Neuronal stem cell (in vitro differentiated cells): ENCODE measurements around the gene CAMTA1.

Experiments used
- DNase-seq: peaks from one replicate; pipeline ENCODE4 v3.0.0-alpha.2; 2013; ENCODE audit warnings: low spot score
- H2AFZ ChIP-seq: one replicate; pipeline ENCODE4 v1.6.1; 2013; ENCODE audit warnings: mild to moderate bottlenecking, low read length, inconsistent platforms
- H2AK5ac ChIP-seq: 2 replicates; pipeline ENCODE4 v1.6.1; 2013; ENCODE audit warnings: low read depth, mild to moderate bottlenecking, inconsistent platforms, low read length, moderate library complexity, mixed read lengths
- H2BK120ac ChIP-seq: 2 replicates; pipeline ENCODE4 v1.6.1; 2013; ENCODE audit warnings: low read depth, mild to moderate bottlenecking, inconsistent platforms, low read length, moderate library complexity, mixed read lengths
- H2BK12ac ChIP-seq: one replicate; pipeline ENCODE4 v1.6.1; 2013; ENCODE audit warnings: low read length, inconsistent platforms
- H2BK15ac ChIP-seq: 2 replicates; pipeline ENCODE4 v1.6.1; 2013; ENCODE audit warnings: mild to moderate bottlenecking, low read length, inconsistent platforms, mixed read lengths
- H2BK5ac ChIP-seq: one replicate; pipeline ENCODE4 v1.6.1; 2013; ENCODE audit warnings: inconsistent platforms, mild to moderate bottlenecking, low read length, moderate library complexity
- H3K14ac ChIP-seq: one replicate; pipeline ENCODE4 v1.6.1; 2013; ENCODE audit warnings: low read length, inconsistent platforms
- H3K18ac ChIP-seq: 2 replicates; pipeline ENCODE4 v1.6.1; 2013; ENCODE audit warnings: low read length, inconsistent platforms
- H3K23ac ChIP-seq: 2 replicates; pipeline ENCODE4 v1.6.1; 2013; ENCODE audit warnings: low read depth, mild to moderate bottlenecking, mixed read lengths, low read length, inconsistent platforms; ENCODE audit not compliant: poor library complexity
- H3K27ac ChIP-seq: replicated peaks from 3 replicates; pipeline ENCODE4 v1.5.1; 2013; ENCODE audit warnings: low read length, inconsistent platforms
- H3K27me3 ChIP-seq, 3 experiments: 2 replicates each; pipeline ENCODE4 v1.6.1; 2013; ENCODE audit warnings: low read length in 3 of 3, mild to moderate bottlenecking in 2 of 3, inconsistent platforms in 1 of 3, low read depth in 1 of 3, mixed read lengths in 1 of 3, moderate library complexity in 1 of 3; ENCODE audit not compliant: control insufficient read depth in 3 of 3, insufficient read depth in 3 of 3
- H3K36me3 ChIP-seq, 2 donors: replicated peaks in 1 of 2; 2 replicates each; pipeline ENCODE4 v1.6.1; 2013; ENCODE audit warnings: low read length in 2 of 2; ENCODE audit not compliant: control insufficient read depth in 2 of 2, insufficient read depth in 2 of 2
- H3K4ac ChIP-seq: 2 replicates; pipeline ENCODE4 v1.6.1; 2013; ENCODE audit warnings: inconsistent platforms, mild to moderate bottlenecking, low read length, moderate library complexity
- H3K4me1 ChIP-seq, 2 donors: 1 replicate in 1 of 2; 2 replicates in 1 of 2; pipeline ENCODE4 v1.6.1; 2013; ENCODE audit warnings: low read length in 2 of 2, low read depth in 1 of 2; ENCODE audit not compliant: control insufficient read depth in 2 of 2, insufficient read depth in 1 of 2
- H3K4me2 ChIP-seq: one replicate; pipeline ENCODE4 v1.6.1; 2013; ENCODE audit warnings: mild to moderate bottlenecking, low read length, inconsistent platforms; ENCODE audit not compliant: insufficient read depth, poor library complexity, severe bottlenecking
- H3K4me3 ChIP-seq, 2 donors: 2 replicates each; pipeline ENCODE4 v1.5.1; 2013; ENCODE audit warnings: low read length in 2 of 2, mild to moderate bottlenecking in 2 of 2, inconsistent platforms in 1 of 2, moderate library complexity in 1 of 2
- H3K79me1 ChIP-seq: one replicate; pipeline ENCODE4 v1.6.1; 2013; ENCODE audit warnings: low read depth, mild to moderate bottlenecking, inconsistent platforms, low read length, moderate library complexity
- H3K9ac ChIP-seq: one replicate; pipeline ENCODE4 v1.6.1; 2013; ENCODE audit warnings: mild to moderate bottlenecking, low read depth, low read length, inconsistent platforms; ENCODE audit not compliant: poor library complexity
- H3K9me3 ChIP-seq, 2 donors: replicated peaks in 1 of 2; 2 replicates each; pipeline versions ENCODE3 to v1.6.1; 2013; ENCODE audit warnings: low read length in 2 of 2, mild to moderate bottlenecking in 2 of 2, inconsistent platforms in 1 of 2, low read depth in 1 of 2, mixed read lengths in 1 of 2, moderate library complexity in 1 of 2; ENCODE audit not compliant: control insufficient read depth in 2 of 2, insufficient read depth in 1 of 2
- H4K8ac ChIP-seq: one replicate; pipeline ENCODE4 v1.6.1; 2013; ENCODE audit warnings: low read depth, mild to moderate bottlenecking, inconsistent platforms, low read length, moderate library complexity
- H4K91ac ChIP-seq: one replicate; pipeline ENCODE4 v1.6.1; 2013; ENCODE audit warnings: low read length, low read depth, mild to moderate bottlenecking, inconsistent platforms; ENCODE audit not compliant: poor library complexity
- WGBS, 2 donors: extraction: QIAGEN DNeasy Blood & Tissue Kit; methylation state at CpG; one replicate each; pipeline ENCODE4 v1.1.7; 2013; ENCODE audit warnings: missing lambda C conversion rate in 2 of 2, mixed read lengths in 1 of 2; ENCODE audit not compliant: insufficient read length in 2 of 2, insufficient replicate concordance in 1 of 2; ENCODE audit errors: extremely low coverage in 2 of 2; 5-methylcytosine and 5-hydroxymethylcytosine counted together

The CAMTA1 gene

DNA sequence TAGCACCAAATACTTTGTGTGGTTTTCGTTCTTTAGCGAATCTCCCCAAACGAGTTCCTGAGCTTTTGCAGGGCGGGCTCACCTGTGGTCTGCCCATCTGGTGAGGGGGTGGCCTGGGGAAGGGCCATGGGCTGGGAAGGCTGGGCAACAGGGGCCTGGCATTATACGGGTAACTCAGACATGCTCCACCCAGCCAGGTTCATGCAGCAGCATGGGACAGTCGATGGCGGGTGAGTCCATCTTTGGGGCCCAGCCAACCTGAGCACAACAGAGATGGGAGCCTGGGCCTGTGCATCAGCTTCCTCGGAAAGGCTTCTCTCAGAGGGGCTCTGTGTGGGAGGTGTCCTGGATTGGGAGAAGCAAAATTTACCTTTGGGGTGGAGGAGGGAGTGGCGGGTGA, 302.6 kb downstream of the CAMTA1 start:
- Histone ChIP-seq H3K27me3 (peaks cover 0 to 20% (median 0%) of the 10 kb centered on the region in 3 experiments), H3K79me1 (no peaks in the 10 kb centered on the region), H2BK15ac (no peak overlapping the region), H3K4me3 (no peak overlapping the region), H4K8ac (no peak overlapping the region), H2BK5ac (no peak overlapping the region), H2AFZ (no peak overlapping the region), H3K36me3 (no peaks in the 10 kb centered on the region), H3K9ac (no peak overlapping the region), H3K9me3 (no peaks in the 10 kb centered on the region), H2BK12ac (no peak overlapping the region), H3K18ac (peak overlapping the region; percentile 9), H3K4me2 (no peak overlapping the region), H2AK5ac (no peak overlapping the region), H2BK120ac (no peak overlapping the region), H3K4me1 (no peaks in the 10 kb centered on the region), H3K23ac (no peak overlapping the region), H4K91ac (no peak overlapping the region), H3K4ac (no peak overlapping the region), H3K27ac (no peak overlapping the region), H3K14ac (no peak overlapping the region)
- no peak for DNase-seq
- WGBS, 2 donors, result no CpG with 5 or more reads among the region's 9 CpGs

DNA sequence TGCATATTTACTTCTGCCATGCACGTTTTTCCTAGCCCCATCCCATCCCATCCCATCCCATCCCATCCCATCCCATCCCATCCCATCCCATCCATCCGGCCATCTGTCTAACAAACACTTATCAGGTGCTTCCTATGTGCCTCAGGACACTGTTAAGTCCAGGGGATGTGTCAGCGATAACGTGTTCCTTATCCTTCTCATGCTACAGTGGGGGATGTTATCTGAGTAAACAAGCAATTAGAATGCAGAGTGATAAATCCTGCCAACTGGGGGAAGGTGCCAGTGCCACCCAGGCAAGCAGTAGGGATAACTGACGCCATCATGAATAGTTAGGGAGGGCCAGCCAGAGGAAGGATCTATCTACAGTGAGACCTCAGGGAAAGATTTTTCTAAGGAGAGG, 304.2 kb downstream of the CAMTA1 start:
- no peaks in the 10 kb centered on the region for H3K9me3 ChIP-seq
- H3K14ac ChIP-seq, result no peak overlapping the region
- H2BK15ac ChIP-seq, result no peak overlapping the region
- H2BK120ac ChIP-seq, result no peak overlapping the region
- no peak overlapping the region for H2AK5ac ChIP-seq
- H3K79me1 ChIP-seq, result no peaks in the 10 kb centered on the region
- H3K4me1 ChIP-seq, result no peaks in the 10 kb centered on the region
- no peak overlapping the region for H2AFZ ChIP-seq
- H3K9ac ChIP-seq, result no peak overlapping the region
- H3K36me3 ChIP-seq, result no peaks in the 10 kb centered on the region
- H3K18ac ChIP-seq, result no peak overlapping the region
- no peak overlapping the region for H2BK12ac ChIP-seq
- no peak overlapping the region for H2BK5ac ChIP-seq
- no peak for DNase-seq
- no peak overlapping the region for H4K91ac ChIP-seq
- H3K27ac ChIP-seq, result no peak overlapping the region
- WGBS, 2 donors, result no CpG with 5 or more reads among the region's 5 CpGs
- H3K23ac ChIP-seq, result no peak overlapping the region
- H3K4ac ChIP-seq, result no peak overlapping the region
- H3K27me3 ChIP-seq, result peaks cover 0 to 29% (median 0%) of the 10 kb centered on the region in 3 experiments
- H4K8ac ChIP-seq, result no peak overlapping the region
- H3K4me3 ChIP-seq, result no peak overlapping the region
- H3K4me2 ChIP-seq, result no peak overlapping the region

DNA sequence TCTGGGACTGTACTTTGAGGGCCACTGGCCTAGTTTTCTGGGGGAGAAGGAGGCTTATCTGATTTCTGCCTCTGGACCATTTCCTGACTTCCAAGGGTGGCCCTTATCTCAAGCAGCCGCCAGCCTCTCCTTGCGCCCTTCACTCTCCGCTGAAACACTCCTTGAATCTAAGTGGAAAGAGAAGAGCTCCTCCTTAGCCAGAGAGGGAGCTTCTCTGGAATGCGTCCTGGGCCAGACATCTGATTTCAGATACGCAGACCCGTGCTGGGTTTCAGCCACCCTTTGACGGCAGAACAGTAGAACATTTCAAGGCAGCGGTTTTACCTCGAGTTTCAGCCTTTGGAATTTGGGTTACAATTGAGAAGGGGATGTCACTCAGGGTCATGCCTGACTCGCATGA, 308.0 kb downstream of the CAMTA1 start:
- H3K27me3 ChIP-seq, result peaks cover 0 to 47% (median 0%) of the 10 kb centered on the region in 3 experiments
- H3K18ac ChIP-seq, result no peak overlapping the region
- H3K27ac ChIP-seq, result no peak overlapping the region
- no peaks in the 10 kb centered on the region for H3K79me1 ChIP-seq
- no peaks in the 10 kb centered on the region for H3K9me3 ChIP-seq
- no peak overlapping the region for H3K4ac ChIP-seq
- no peak overlapping the region for H3K9ac ChIP-seq
- H3K36me3 ChIP-seq, result no peaks in the 10 kb centered on the region
- H2AFZ ChIP-seq, result no peak overlapping the region
- H4K91ac ChIP-seq, result no peak overlapping the region
- H2BK12ac ChIP-seq, result no peak overlapping the region
- no peak overlapping the region for H3K4me3 ChIP-seq
- no peak overlapping the region for H2AK5ac ChIP-seq
- DNase-seq, result no peak
- H2BK120ac ChIP-seq, result no peak overlapping the region
- no peak overlapping the region for H3K23ac ChIP-seq
- no peaks in the 10 kb centered on the region for H3K4me1 ChIP-seq
- H2BK15ac ChIP-seq, result no peak overlapping the region
- no peak overlapping the region for H3K14ac ChIP-seq
- H2BK5ac ChIP-seq, result no peak overlapping the region
- H3K4me2 ChIP-seq, result no peak overlapping the region
- no CpG with 5 or more reads among the region's 10 CpGs for WGBS, 2 donors
- H4K8ac ChIP-seq, result no peak overlapping the region

DNA sequence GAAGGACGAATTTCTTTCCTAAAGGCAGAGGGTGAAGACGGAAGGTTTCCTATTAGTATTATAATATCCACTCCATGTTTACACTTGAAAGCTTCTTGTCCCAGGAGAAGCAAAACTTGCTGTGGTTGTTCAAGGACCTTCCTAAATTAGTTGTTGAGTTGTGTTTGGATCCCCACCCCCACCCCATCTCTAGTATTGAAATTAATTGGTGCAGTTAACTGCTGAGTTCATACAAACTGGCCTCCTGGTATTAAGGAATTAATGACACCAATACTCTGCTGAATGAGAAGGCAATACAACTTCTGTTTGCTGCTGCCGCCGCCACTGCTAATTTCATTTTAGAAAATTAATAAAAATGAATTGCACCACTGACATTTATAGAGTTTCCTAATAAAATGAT, 308.8 kb downstream of the CAMTA1 start:
- Histone ChIP-seq H3K4ac (no peak overlapping the region), H4K8ac (no peak overlapping the region), H2BK15ac (no peak overlapping the region), H3K14ac (no peak overlapping the region), H3K4me1 (no peaks in the 10 kb centered on the region), H2AFZ (no peak overlapping the region), H2BK12ac (no peak overlapping the region), H3K4me2 (no peak overlapping the region), H3K9me3 (no peaks in the 10 kb centered on the region), H3K79me1 (no peaks in the 10 kb centered on the region), H4K91ac (no peak overlapping the region), H3K4me3 (no peak overlapping the region), H3K36me3 (no peaks in the 10 kb centered on the region), H2AK5ac (no peak overlapping the region), H3K27ac (no peak overlapping the region), H3K27me3 (peaks cover 0 to 45% (median 0%) of the 10 kb centered on the region in 3 experiments), H3K23ac (no peak overlapping the region), H2BK5ac (no peak overlapping the region), H2BK120ac (no peak overlapping the region), H3K18ac (no peak overlapping the region), H3K9ac (no peak overlapping the region)
- no peak for DNase-seq
- WGBS, 2 donors, result no CpG with 5 or more reads among the region's 4 CpGs
